GM12892 (cell line): ENCODE measurements around the gene COG6.

ENCODE experiments used
- DNase-seq: peaks from one replicate; pipeline ENCODE4 v3.0.0; 2011; ENCODE audit not compliant: insufficient read length
- FAIRE-seq: peaks from 2 replicates; lab custom pipeline; 2011; peaks lifted over from hg19 to GRCh38; lab: Jason Lieb, UNC
- POLR2A ChIP-seq: IDR thresholded peaks from 2 replicates; pipeline ENCODE4 v1.6.1; 2011; ENCODE audit warnings: low read depth, low read length, control low read depth
- POLR2AphosphoS5 ChIP-seq: IDR thresholded peaks from 2 replicates; pipeline ENCODE4 v1.6.1; 2011; ENCODE audit warnings: low read depth, low read length, control low read depth
- TAF1 ChIP-seq: IDR thresholded peaks from 2 replicates; pipeline ENCODE4 v1.6.1; 2011; ENCODE audit warnings: low read depth, mild to moderate bottlenecking, control low read depth, low read length, borderline replicate concordance

The COG6 gene

DNA sequence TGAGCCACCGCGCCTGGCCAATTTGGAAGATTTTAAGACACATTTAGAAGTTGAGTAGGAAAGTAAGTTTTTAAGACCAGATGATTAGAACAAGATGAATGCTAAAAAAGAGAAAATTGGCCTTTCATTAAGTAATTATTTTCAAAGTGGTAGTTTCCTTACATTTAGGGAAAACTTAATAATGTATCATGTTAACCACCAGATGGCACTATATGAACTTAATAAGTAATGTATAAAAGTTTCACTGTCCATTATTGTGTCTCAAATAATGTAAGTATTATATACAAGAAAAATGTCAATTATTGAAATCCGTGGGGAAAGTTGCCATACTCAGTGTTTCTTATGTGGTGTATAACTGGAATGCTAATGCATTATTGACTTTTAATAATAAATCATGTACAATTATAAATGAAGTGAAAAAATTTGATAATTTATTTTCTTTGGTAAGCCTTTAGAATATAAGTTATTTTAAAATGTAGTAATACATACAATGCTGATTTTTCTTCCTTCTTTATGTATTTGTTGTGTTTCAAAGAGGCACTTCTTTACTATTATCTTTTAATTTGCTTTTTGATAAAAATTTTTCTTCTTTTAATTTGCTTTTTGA lies 29.2 kb downstream of the COG6 start:
- TF ChIP-seq POLR2AphosphoS5: no peak
- TF ChIP-seq TAF1: no peak
- TF ChIP-seq POLR2A: no peak
- DNase-seq (no peak), FAIRE-seq (peak; percentile 14)

DNA sequence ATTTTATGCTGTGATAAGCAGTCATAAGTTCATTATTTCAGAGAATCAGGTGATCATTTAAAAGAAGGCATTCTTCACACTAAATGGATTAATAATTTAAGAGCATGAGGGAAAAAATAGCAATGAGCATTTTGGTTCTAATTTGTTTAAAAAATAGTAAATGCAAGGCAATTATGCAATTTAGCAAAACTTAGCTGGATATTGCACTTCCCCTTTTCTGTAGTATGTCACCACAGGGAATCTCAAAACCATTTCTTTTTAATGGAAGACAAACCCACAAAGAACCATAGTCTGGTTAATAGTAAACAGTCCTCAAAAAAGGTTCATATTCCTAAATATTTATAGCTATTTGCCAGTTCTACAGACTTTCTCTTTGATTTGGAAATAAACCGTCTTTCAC lies 30.2 kb downstream of the COG6 start:
- TF ChIP-seq POLR2A (no peak), TAF1 (no peak), POLR2AphosphoS5 (no peak)
- DNase-seq (no peak), FAIRE-seq (no peak)

DNA sequence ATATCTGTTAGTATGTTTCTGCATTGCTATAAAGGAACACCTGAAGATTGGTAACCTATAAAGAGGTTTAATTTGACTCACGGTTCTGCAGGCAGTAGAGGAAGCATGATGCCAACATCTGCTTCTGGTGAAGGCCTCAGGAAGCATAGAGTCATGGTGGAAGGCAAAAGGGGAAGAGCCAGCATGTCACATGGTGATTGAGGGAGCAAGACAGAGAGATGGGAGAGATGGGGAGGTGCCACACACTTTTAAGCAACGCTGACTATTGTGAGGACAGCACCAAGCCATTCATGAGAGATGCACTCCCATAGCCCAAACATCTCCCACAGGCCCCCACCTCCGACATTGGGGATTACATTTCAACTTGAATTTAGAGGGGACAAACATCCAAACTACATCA lies 32.8 kb downstream of the COG6 start:
- FAIRE-seq (no peak), DNase-seq (no peak)
- TF ChIP-seq POLR2AphosphoS5 (no peak), POLR2A (no peak), TAF1 (no peak)

DNA sequence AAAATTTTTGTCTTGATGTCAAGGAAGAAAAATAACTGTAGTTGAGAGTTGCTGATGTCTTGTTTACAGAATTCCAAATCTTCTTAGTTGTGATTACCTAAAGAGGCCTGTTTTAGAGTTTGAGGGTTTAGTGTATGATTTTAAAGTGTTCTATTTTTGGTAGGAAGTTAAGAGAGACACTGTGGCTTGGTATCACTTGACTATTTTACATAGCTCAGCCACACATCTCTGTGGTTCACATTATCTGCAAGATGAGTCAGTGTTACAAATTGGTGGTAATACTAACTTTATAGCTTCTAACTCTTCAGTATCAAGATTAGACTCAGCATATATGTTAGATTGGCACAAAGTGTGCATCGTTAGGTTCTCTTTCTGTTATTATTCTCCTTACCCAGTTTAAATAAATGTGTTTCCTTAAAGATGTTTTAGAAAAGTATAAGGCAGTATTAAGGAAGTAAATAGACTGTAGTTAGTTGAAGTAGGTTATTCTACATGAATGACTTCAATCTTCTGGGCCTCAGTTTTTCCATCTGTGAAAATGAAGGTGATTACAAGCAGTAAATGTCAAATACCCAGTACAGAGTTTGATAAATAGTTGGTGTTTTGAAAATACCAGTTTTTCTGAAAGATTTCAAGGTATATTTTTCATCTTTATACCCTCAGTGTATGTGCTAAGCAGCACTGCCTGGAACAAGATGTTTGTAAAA lies 33.4 kb downstream of the COG6 start:
- TF ChIP-seq POLR2A (no peak), TAF1 (no peak), POLR2AphosphoS5 (no peak)
- FAIRE-seq: no peak
- no peak for DNase-seq

DNA sequence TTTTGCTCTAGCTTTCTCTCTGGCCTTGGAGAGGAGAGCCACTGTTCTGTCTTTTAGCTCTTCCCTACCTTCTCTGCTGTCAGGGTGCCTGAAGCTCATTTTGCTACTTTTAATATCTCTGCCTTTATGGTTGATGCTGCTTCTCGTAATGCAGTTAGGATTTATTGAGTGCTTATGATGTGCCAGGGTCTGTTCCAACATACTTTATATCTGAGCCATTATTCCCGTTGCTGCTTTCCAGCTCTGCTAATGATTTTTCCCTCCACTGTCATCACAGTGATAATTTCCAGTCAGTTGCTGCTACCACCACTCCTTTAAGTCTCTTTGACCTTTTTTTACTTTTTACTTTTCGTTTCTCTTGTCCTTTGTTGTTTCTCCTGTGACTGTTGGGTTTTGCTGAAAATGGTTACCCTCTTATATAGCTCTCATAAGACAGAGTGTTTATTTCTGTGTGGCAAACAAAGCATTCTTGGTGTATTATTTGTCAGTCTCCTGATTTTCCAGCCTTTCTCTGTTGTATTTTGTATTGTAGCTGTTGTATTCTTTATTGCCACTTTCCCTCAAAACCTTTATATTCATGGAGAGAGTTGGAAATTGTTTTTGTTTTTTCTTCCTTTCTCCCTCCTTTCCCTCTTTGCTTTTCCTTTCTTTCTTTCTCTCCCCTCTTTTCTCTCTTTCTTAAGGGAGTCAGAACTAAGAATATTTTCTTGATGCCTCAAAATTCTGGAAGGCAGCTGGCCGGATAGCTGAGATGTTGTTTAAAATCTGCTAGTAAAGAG lies 37.4 kb downstream of the COG6 start:
- TF ChIP-seq POLR2A (no peak), POLR2AphosphoS5 (no peak), TAF1 (no peak)
- DNase-seq (no peak), FAIRE-seq (no peak)

DNA sequence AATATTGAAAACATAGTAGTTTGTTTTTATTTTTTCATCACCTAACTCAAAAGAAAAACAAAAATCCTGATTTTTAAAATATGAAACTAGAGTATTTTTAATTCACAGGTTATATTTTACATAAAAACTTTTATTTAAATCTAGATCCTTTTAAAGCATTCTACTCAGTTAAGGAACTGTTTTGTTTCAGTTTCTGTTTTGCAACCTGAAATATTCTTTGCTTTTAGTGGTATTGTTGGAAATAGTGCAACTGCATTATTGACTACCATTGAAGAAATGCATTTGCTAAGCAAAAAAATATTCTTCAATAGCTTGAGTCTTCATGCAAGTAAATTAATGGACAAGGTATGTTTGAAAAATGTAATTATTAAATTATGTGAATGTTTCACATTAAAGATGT lies 43.8 kb downstream of the COG6 start:
- DNase-seq: no peak
- TF ChIP-seq POLR2AphosphoS5 (no peak), TAF1 (no peak), POLR2A (no peak)
- FAIRE-seq: no peak

DNA sequence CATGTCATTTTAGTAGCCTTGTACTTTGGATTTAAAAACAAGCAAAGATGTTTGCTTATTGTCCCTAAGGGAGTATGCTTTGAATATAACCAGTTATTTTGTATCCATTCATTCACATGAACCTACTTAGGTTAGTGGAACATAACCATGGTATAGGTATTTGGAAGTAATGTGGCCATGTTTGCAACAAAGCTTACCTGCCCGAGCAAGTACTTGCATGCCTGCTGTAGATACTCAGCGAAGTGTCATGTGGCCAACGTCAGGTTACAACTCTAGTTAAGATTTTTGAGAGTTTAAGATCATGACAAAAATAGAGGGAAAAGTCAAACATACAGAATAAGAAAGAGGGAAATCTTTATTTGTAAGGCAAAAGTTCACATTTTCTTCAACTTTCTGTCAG lies 57.2 kb downstream of the COG6 start:
- no peak for TF ChIP-seq TAF1
- TF ChIP-seq POLR2AphosphoS5: no peak
- TF ChIP-seq POLR2A: no peak
- no peak for FAIRE-seq
- no peak for DNase-seq

DNA sequence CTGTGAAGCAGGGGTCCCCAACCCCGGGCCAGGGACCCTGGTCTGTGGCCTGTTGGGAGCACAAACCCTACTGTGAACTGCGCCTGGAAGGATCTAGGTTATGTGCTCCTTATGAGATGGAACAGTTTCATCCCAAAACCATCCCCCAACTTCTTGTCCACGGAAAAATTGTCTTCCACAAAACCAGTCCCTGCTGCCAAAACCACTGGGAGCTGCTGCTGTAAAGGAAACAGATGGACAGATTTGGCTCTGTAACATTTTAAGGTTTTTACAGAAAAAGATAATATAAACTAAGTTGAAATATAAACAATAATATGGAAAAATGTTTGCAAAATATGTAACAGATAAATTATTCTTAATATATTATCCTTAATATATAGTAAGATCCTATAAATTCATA lies 73.7 kb downstream of the COG6 start:
- TF ChIP-seq POLR2A: no peak
- no peak for TF ChIP-seq TAF1
- TF ChIP-seq POLR2AphosphoS5: no peak
- FAIRE-seq (no peak), DNase-seq (no peak)

DNA sequence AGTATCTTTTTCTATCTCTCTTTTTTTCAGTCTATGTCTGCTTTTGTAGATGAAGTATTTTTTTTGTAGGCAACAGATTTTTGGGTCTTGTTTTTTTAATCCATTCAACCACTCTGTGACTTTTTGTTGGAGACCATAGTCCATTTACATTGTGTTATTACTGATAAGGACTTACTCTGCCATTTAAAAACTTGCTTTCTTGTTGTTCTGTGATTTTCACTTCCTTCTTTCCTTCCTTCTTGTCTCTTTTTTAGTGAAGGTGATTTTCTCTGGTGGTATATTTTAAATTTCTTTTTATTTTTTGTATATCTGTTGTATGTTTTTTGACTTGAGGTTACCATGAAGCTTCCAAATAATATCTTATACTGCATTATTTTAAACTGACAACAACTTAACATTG lies 79.5 kb downstream of the COG6 start:
- peak; percentile 44 for FAIRE-seq
- TF ChIP-seq POLR2AphosphoS5 (no peak), POLR2A (no peak), TAF1 (no peak)
- no peak for DNase-seq

DNA sequence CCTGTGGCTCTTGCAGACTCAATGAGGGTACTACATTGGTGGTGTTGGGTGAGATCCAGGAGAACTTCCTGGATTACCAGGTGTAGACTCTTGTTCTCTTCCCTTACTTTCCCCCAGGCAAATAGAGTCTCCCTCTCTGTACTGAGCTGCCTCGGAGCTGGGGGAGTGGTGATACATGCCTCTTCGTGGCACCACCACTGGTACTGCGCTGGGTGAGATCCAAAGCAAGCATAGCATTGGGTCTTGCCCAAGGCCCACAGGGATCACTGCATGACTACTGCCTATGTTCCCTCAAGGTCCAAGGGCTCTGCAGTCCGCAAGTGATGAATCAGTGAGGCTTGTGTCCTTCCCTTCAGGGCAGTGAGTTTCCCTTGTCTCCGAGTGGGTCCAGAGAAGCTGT lies 81.6 kb downstream of the COG6 start:
- TF ChIP-seq TAF1 (no peak), POLR2A (no peak), POLR2AphosphoS5 (no peak)
- FAIRE-seq: no peak

DNA sequence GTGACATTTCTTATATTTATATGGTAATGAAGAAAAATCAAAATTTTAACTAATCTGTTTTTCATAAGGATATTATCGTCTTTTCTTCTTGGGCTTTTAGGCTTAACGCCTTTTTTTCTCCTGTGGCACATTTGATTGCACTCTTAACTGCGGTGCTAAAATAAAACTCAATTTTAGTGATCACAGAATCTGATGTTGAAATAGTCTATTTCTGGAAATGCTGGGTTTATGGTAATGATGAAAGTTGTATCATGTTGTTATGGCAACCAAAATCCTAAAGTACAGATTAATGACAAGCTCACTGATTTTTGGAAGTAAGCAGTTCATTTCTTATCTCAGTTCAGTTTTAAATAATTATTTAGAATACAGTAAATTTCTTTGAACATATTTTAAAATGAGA lies 85.3 kb downstream of the COG6 start:
- DNase-seq (no peak), FAIRE-seq (no peak)
- TF ChIP-seq POLR2A: no peak
- no peak for TF ChIP-seq TAF1
- TF ChIP-seq POLR2AphosphoS5: no peak

More for the DNA sequence above, 81.6 kb downstream of the COG6 start:
- DNase-seq: no peak

DNA sequence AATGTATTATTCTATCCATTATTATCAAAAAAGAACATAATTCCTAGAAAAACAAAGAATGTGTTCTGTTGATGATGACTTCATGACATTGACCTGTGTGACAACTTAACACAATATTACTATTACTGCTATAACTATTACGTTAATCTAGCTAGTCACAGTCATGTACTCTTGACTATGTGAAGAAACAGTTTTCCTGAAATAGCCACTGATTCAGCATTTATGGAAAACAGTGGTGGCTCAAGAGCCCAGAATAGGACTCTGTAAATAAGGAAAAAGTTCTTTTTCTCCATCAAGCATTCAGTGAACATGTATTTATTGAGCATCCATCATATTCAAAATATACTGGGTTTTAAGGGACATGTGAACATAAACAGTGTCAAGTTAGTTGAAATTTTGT lies 93.5 kb downstream of the COG6 start:
- DNase-seq (no peak), FAIRE-seq (no peak)
- TF ChIP-seq POLR2A (no peak), TAF1 (no peak), POLR2AphosphoS5 (no peak)
